ENCODE results near the gene TMEM40. TPM values are rescaled to one million over a fixed set of nuclear protein-coding genes. Genes with fewer than 3 reads are reported as not detected.

The TMEM40 gene
- total RNA-seq, 1 experiment from 2014 or later = not detected

GRCh38 chr3:12775226-12775625, 16.2 kb upstream of the TMEM40 start:
- Histone ChIP-seq H3K18ac (ENCODE audit: insufficient read length, low read depth, low read length) (no peak overlapping the region), H2BK120ac (ENCODE audit: low read depth, low read length, poor library complexity, severe bottlenecking) (no peak overlapping the region), H3K9me3 (ENCODE audit: control insufficient read depth, low read depth, low read length) (no peaks in the 10 kb centered on the region), H2BK5ac (ENCODE audit: insufficient read length, low read length) (no peak overlapping the region), H3K4me1 (ENCODE audit: insufficient read depth, low read length) (no peaks in the 10 kb centered on the region), H2BK15ac (ENCODE audit: low read depth, low read length) (no peak overlapping the region), H4K8ac (replicated peaks; ENCODE audit: insufficient read length, low read depth, low read length) (no peak overlapping the region), H2AK5ac (ENCODE audit: insufficient read length, low read length) (no peak overlapping the region), H3K27ac (ENCODE audit: insufficient read length, low read depth, low read length) (no peak overlapping the region), H2BK20ac (ENCODE audit: low read depth, low read length, poor library complexity, severe bottlenecking) (no peak overlapping the region), H4K20me1 (ENCODE audit: control insufficient read depth, insufficient read depth, insufficient read length) (no peaks in the 10 kb centered on the region), H3K23me2 (ENCODE audit: insufficient read length, low read depth, low read length, poor library complexity, severe bottlenecking) (no peaks in the 10 kb centered on the region), H3K14ac (ENCODE audit: insufficient read depth, low read length) (no peak overlapping the region), H3K56ac (ENCODE audit: insufficient read length, low read depth, low read length) (no peak overlapping the region), H4K91ac (ENCODE audit: insufficient read length, low read depth, low read length) (no peak overlapping the region), H2AFZ (ENCODE audit: low read length) (no peak overlapping the region), H3K4ac (ENCODE audit: low read depth, low read length) (no peak overlapping the region), H3K4me2 (ENCODE audit: insufficient read depth, insufficient read length, low read length) (no peak overlapping the region), H4K5ac (ENCODE audit: insufficient read length, low read depth, low read length) (no peak overlapping the region), H3K79me1 (ENCODE audit: insufficient read depth, low read depth, low read length, poor library complexity, severe bottlenecking) (no peaks in the 10 kb centered on the region), H3T11ph (ENCODE audit: low read length) (no peak overlapping the region), H3K9ac (ENCODE audit: extremely low read depth, insufficient read length, low read length) (no peak overlapping the region), H3K27me3 (ENCODE audit: insufficient read depth, low read length) (no peaks in the 10 kb centered on the region; the same call in 1 of the 2 replicates), H3K79me2 (ENCODE audit: insufficient read depth, low read length) (no peaks in the 10 kb centered on the region), H3K23ac (ENCODE audit: insufficient read length, low read depth, low read length) (no peak overlapping the region), H2BK12ac (ENCODE audit: insufficient read length, low read depth, low read length) (no peak overlapping the region)
- Mint-ChIP-seq H3K4me3 (no peak overlapping the region), H3K27ac (no peak overlapping the region), H3K9me3 (peaks cover 0 to 3% of the 10 kb centered on the region in 2 experiments; a peak in 1 of 5 replicates), H3K36me3 (ENCODE audit: insufficient read depth in 1 of 3, low read depth in 3 of 3) (no peaks in the 10 kb centered on the region), H3K27me3 (ENCODE audit: low read depth) (peaks cover 13% of the 10 kb centered on the region; the same call in 1 of the 2 replicates), H3K4me1 (peaks cover 0 to 2% of the 10 kb centered on the region in 2 experiments; a peak in 2 of 4 replicates)
- TF ChIP-seq CTCF (conservative IDR thresholded peaks at IDR 0.05) = no peak
- WGBS (ENCODE audit: extremely low coverage, insufficient read length, low lambda C conversion rate) = no CpG with 5 or more reads among the region's 1 CpG
- no peak for DNase-seq

Data from H9 (cell line).